NOMO-1 (cell line): Measurements from ENCODE around the gene SURF4.

ENCODE experiments used
- DNase-seq, 2 experiments: peaks; one replicate each; lab custom pipeline; 2025; ENCODE audit not compliant: unreplicated experiment in 2 of 2; lab: John Stamatoyannopoulos, UW

The SURF4 gene

DNA sequence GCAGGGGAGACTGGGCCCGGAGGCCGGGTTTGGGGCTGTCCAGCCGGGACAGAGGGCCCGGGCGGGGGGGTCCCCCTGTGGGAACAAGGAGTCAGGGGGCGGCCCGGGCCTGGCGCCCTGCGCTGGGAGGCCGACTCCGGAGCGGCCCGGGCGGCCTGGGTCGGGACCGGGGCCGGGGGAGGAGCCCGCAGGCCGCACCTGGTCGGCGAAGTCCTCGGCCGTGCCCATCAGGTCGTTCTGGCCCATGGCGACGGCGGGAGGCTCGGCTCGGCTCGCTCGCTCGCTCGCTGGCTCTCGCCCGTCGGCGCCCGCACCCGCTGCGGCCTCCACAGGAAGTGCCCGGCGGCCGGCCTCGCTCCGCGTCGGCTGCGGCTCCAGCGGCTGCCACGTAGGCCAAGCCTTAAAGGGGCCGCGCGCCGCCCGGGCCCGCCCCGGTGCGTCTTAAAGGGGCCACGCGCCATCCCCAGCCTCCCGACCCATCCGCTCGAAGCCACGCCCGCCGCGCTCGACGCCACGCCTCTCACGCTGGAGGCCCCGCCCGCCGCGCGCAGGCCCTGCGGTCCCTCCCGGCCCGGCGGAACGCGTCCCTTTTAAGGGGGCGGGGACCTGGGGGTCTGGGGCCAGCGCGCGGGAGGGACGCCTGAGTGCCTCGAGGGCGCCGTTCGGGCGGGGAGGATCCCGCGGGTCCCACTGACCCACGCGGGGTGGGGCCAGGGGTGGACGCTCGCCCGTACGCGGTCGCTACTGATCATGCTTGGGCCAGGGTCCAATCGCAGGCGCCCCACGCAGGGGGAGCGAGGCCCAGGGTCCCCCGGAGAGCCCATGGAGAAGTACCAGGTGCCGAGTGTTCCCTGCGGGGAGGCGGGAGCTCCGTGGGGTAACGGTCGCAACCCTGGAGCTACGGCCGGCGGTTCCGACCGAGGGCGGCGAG is at the start of gene SURF4, which contains the start of gene STKLD1:
Gene SURF4 (minus strand): TSS at position 337 of the 931 bp plus-strand sequence. CDS start 91 bp downstream, at position 246.
Gene STKLD1 (plus strand): TSS at position 643 of the 931 bp plus-strand sequence. CDS start 108 bp downstream, at position 751.
- peak; percentile 91 to 96 for DNase-seq

- no peak for DNase-seq
Observed at GRCh38 chr9:133425049-133425632, 49.3 kb upstream of the SURF4 start.

DNA sequence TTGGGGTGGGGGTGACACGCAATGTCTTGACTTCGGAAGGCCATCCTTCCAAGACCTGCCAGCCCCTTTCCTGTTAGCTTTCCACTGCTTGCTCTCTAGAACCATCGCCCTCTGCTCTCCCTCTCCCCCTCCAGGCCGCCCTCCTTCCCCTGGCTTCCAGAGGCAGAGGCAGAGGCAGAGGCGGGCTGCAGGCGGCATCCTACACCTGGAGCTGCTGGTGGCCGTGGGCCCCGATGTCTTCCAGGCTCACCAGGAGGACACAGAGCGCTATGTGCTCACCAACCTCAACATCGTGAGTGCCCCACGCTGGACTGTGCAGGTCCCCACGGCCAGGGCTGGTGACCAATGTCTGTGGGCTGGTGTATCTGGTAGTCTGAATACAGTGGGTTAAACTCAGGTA is 48.3 kb upstream of the SURF4 start:
- DNase-seq = no peak

DNA sequence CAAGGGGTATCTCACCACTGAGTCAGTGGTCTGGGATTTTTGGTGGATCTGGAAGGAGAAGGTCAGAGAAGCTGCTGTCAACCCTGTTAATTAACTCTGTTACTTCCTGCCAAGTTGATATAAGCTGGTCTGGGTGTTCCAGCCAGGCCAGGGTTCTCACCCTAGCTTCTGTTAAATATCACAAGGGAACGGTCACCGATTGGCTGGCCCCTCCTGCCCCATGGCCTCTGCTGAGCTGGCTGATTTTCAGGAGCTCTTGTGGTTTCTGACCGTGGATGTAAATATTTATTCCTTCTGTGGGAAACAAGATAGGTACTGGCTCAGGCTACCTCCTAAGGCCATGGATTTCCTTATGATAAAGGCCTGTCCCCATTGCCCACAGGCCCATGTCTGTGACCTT is 47.4 kb upstream of the SURF4 start:
- DNase-seq = no peak

- no peak for DNase-seq
Observed at GRCh38 chr9:133421615-133422542, 46.0 kb upstream of the SURF4 start, which contains the start of gene ADAMTS13. TSS of gene ADAMTS13 (plus strand) at chr9:133422367. CDS start at chr9:133422444, 77 bp downstream.

DNA sequence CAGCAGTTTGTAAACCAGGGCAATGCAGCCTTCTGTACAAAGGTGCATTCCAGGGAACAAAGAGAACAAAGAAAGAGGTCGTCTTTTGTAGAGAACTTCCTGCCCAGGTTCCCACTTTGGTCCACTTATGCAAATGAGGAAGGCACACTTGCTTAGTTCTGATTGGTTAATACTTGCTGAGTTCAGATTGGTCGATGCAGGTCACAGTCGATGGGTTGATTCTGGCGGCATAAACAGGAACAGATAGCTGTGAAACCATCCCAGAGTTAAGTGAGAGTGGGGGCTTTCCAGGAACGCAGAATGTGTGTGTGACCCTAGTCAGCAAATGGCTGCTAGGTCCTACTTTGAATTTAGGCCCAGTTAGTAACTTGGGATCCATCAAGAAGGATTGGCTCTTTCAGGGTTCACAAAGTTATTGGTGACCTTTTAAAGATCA is 44.5 kb upstream of the SURF4 start:
- peak in 1 of 2 experiments; percentile 15 for DNase-seq

GRCh38 chr9:133419005-133419404 is 43.1 kb upstream of the SURF4 start:
- DNase-seq = no peak

GRCh38 chr9:133417541-133418461 is 41.9 kb upstream of the SURF4 start, which contains the start of gene REXO4:
TSS of gene REXO4 (minus strand) at chr9:133418010. CDS start at chr9:133417844, 166 bp downstream.
- DNase-seq = peak; percentile 67 to 73

DNA sequence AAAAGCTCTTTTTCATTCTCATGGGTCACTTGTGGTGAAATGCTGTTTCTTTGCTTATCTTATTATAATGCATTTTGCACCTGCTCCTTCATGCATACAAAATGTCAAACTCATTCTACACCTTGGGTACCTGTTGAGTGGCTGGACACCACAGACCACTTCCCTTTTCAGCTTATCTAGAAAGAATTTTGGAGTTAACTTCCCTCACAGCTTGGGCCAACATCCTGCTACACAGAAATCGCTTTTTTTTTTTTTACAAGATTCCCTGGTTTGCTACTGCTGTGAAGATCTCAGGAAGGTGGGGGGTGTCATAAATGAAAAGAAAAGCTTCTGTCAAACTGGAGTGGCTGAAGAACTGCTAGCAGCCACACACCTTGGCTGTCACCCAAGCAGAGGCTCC is 39.3 kb upstream of the SURF4 start:
- DNase-seq = no peak

GRCh38 chr9:133408042-133408441 is 32.2 kb upstream of the SURF4 start:
- no peak for DNase-seq

GRCh38 chr9:133406480-133407307 is 30.8 kb upstream of the SURF4 start:
- DNase-seq = peak; percentile 47 to 51

DNA sequence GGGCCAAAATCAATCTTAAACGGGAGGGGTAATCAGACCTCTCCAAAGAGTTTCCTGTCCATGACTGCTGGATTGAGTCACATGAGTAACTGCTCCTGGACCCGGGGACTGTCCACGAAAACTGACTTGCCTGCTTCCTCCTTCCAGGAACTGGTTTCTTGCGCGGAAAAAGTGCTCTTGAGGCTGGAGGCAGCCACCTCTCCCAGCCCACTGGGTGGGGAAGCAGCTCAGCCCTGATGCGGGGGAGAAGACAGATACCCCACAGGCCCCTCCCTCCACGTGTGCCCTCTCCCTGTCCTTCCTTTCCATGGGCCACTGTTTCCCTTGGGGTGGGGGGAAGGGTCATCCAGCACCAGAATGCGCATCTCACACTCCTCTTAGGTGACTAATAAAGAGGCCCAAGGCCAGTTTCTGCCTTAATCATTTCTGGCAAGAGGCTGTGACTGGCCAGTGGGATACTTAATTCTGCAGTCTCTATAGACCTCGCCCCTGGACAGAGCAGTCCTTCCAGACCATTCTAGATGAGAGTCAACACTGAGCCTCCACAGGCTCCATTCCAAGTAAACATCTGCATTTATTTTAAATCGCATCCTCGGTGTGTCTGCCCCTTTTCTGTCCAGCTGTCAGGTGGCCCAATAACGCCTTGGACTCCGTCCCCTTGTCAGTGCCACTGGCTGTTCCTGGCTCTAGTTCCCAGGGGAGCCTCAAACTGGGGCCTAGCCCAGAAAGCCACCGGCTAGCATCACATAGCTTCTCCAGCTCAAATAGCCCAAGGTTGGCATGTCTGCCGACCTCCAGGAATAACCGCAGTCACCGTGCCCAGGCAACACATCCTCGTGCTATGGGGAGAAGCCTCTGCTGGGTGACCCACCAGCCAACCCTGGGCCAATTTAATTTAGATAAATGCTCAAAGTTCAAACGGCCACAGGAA is 29.9 kb upstream of the SURF4 start:
- DNase-seq = no peak

- DNase-seq = no peak
Observed at GRCh38 chr9:133404454-133405002, 28.7 kb upstream of the SURF4 start.

- no peak for DNase-seq
Observed at GRCh38 chr9:133403766-133404453, 28.1 kb upstream of the SURF4 start.

DNA sequence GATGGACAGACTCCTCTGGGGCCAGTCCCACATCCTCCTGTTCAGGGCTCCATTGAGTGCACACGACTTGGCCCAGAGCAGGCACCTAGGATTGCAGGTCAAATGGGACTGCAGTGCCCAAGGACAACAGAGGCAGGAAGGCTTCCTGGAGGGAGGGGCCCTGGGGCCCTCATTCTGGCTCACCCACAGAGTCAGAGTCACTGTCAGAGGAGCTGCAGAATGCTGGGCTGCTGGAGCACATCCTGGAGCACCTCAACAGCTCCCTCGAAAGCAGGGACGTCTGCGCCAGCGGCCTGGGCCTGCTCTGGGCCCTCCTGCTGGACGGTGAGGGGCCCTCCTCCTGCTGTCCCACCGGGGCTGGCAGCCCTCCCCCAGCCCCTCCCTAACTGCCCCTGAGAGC is 26.8 kb upstream of the SURF4 start:
- DNase-seq = no peak

DNA sequence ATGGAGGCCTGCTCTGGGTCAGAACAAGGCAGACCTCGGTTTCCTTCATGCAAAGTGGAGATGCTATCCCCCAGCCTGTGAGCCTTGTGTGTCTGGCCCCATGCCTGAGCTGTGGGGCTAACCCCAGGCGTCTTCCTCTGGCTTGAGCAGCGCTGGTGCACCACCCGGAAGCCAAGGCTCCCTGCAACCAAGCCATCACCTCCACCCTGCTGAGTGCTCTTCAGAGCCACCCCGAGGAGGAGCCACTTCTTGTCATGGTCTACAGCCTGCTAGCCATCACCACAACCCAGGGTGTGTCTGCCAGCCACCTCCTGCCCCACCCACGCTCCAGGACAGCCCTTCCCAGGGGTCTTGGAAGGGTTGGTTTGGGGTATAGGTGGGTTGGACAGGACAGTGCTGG is 25.7 kb upstream of the SURF4 start:
- DNase-seq = no peak

- no peak for DNase-seq
Observed at GRCh38 chr9:133400292-133400691, 24.4 kb upstream of the SURF4 start.
